Measurements from ENCODE around the gene AIFM3. TPM values are rescaled to one million over a fixed set of nuclear protein-coding genes. Genes with fewer than 3 reads are reported as not detected.

Gene AIFM3
- total and polyA plus RNA-seq, 4 donors: 0.38 to 1.1 (median 0.63) TPM

DNA sequence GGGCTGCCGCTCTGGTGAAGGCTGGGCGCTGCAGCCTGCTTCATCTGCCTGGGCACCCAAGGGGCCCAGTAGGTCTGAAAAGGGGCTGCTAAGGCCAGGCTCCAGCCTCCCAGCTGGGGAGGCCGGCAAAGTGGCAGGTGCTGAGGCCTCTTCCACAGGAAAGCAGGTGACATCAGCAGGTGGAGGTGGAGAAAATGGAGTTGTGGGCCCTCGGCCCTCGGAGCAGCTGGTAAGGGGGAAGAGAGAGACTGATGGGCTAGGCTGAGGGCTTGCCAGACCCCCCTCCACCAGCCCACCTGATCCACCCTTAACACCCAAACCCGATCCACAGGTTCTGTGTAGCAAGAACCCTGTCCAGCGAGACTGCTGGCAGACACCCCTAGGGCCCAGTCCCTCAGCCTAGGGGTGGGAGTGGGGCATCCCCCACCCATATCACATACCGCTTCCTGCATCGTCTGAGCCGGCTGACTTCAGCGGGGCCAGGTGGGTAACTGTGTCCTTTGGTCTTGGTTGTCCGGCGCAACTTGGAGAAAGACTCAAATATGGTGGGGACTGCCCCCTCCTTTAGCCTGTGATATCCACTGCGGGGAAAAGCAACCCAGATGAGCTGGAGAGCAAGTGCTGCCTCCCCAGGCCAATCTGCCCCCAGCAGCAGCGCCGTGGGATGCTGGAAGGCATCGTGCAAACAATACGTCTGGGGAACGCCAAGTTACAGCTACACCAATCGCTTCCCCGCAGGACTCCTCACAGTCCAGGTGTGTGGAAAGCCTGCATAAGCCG lies 33.3 kb downstream of the AIFM3 start:
- no peak for TF ChIP-seq RXRA (IDR thresholded peaks at IDR 0.05)
- TF ChIP-seq, protein P1, sequence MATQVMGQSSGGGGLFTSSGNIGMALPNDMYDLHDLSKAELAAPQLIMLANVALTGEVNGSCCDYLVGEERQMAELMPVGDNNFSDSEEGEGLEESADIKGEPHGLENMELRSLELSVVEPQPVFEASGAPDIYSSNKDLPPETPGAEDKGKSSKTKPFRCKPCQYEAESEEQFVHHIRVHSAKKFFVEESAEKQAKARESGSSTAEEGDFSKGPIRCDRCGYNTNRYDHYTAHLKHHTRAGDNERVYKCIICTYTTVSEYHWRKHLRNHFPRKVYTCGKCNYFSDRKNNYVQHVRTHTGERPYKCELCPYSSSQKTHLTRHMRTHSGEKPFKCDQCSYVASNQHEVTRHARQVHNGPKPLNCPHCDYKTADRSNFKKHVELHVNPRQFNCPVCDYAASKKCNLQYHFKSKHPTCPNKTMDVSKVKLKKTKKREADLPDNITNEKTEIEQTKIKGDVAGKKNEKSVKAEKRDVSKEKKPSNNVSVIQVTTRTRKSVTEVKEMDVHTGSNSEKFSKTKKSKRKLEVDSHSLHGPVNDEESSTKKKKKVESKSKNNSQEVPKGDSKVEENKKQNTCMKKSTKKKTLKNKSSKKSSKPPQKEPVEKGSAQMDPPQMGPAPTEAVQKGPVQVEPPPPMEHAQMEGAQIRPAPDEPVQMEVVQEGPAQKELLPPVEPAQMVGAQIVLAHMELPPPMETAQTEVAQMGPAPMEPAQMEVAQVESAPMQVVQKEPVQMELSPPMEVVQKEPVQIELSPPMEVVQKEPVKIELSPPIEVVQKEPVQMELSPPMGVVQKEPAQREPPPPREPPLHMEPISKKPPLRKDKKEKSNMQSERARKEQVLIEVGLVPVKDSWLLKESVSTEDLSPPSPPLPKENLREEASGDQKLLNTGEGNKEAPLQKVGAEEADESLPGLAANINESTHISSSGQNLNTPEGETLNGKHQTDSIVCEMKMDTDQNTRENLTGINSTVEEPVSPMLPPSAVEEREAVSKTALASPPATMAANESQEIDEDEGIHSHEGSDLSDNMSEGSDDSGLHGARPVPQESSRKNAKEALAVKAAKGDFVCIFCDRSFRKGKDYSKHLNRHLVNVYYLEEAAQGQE (IDR thresholded peaks at IDR 0.05): no peak
- TF ChIP-seq JUND (IDR thresholded peaks at IDR 0.05): no peak
- TF ChIP-seq GABPA (IDR thresholded peaks at IDR 0.05 in 1 of 2, conservative IDR thresholded peaks at IDR 0.05 in 1 of 2): no peak
- no peak for TF ChIP-seq FOXA1 (IDR thresholded peaks at IDR 0.05)
- no peak for TF ChIP-seq HNF4G (IDR thresholded peaks at IDR 0.05)
- no peak for TF ChIP-seq TAF1 (conservative IDR thresholded peaks at IDR 0.05)
- TF ChIP-seq, protein P2, sequence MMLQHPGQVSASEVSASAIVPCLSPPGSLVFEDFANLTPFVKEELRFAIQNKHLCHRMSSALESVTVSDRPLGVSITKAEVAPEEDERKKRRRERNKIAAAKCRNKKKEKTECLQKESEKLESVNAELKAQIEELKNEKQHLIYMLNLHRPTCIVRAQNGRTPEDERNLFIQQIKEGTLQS (IDR thresholded peaks at IDR 0.05): no peak
- TF ChIP-seq NR2F2 (IDR thresholded peaks at IDR 0.05): no peak
- TF ChIP-seq, protein P3, sequence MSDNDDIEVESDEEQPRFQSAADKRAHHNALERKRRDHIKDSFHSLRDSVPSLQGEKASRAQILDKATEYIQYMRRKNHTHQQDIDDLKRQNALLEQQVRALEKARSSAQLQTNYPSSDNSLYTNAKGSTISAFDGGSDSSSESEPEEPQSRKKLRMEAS (IDR thresholded peaks at IDR 0.05): no peak
- TF ChIP-seq YY1 (IDR thresholded peaks at IDR 0.05): no peak
- no peak for TF ChIP-seq SP1 (IDR thresholded peaks at IDR 0.05)
- TF ChIP-seq HNF4A (conservative IDR thresholded peaks at IDR 0.05): no peak
- no peak for TF ChIP-seq FOXA2 (IDR thresholded peaks at IDR 0.05)
- TF ChIP-seq, protein P4, sequence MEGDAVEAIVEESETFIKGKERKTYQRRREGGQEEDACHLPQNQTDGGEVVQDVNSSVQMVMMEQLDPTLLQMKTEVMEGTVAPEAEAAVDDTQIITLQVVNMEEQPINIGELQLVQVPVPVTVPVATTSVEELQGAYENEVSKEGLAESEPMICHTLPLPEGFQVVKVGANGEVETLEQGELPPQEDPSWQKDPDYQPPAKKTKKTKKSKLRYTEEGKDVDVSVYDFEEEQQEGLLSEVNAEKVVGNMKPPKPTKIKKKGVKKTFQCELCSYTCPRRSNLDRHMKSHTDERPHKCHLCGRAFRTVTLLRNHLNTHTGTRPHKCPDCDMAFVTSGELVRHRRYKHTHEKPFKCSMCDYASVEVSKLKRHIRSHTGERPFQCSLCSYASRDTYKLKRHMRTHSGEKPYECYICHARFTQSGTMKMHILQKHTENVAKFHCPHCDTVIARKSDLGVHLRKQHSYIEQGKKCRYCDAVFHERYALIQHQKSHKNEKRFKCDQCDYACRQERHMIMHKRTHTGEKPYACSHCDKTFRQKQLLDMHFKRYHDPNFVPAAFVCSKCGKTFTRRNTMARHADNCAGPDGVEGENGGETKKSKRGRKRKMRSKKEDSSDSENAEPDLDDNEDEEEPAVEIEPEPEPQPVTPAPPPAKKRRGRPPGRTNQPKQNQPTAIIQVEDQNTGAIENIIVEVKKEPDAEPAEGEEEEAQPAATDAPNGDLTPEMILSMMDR (IDR thresholded peaks at IDR 0.05; ENCODE audit: low read depth, low read length, missing input control): no peak
- TF ChIP-seq RAD21 (IDR thresholded peaks at IDR 0.05): no peak
- TF ChIP-seq EGR1 (IDR thresholded peaks at IDR 0.05; ENCODE audit: low read depth in 2 of 2): no peak
- TF ChIP-seq, protein P5, sequence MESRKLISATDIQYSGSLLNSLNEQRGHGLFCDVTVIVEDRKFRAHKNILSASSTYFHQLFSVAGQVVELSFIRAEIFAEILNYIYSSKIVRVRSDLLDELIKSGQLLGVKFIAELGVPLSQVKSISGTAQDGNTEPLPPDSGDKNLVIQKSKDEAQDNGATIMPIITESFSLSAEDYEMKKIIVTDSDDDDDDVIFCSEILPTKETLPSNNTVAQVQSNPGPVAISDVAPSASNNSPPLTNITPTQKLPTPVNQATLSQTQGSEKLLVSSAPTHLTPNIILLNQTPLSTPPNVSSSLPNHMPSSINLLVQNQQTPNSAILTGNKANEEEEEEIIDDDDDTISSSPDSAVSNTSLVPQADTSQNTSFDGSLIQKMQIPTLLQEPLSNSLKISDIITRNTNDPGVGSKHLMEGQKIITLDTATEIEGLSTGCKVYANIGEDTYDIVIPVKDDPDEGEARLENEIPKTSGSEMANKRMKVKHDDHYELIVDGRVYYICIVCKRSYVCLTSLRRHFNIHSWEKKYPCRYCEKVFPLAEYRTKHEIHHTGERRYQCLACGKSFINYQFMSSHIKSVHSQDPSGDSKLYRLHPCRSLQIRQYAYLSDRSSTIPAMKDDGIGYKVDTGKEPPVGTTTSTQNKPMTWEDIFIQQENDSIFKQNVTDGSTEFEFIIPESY (IDR thresholded peaks at IDR 0.05): no peak
- WGBS: 58% methylated on average over 22 of the region's 22 CpGs
- peak overlapping the region; percentile 94 to 97 for H3K9ac ChIP-seq (ENCODE audit: low read depth in 1 of 2, low read length in 2 of 2)
- no peaks in the 10 kb centered on the region for H3K27me3 ChIP-seq (ENCODE audit: control insufficient read depth in 4 of 4, insufficient read depth in 4 of 4, low read length in 3 of 4)
- H3K36me3 ChIP-seq (ENCODE audit: control insufficient read depth in 4 of 4, insufficient read depth in 3 of 4, low read depth in 1 of 4, low read length in 3 of 4): peaks cover 0 to 32% (median 2%) of the 10 kb centered on the region in 4 donors
- H3K9me3 ChIP-seq (ENCODE audit: control insufficient read depth in 4 of 4, low read length in 3 of 4): no peaks in the 10 kb centered on the region
- peak overlapping the region in 2 of 3 donors; percentile 75 to 89 for H3K4me3 ChIP-seq (ENCODE audit: low read depth in 1 of 3, low read length in 3 of 3)
- peak overlapping the region in 1 of 2 donors; percentile 91 for H3K27ac ChIP-seq (ENCODE audit: low read depth in 1 of 2, low read length in 2 of 2)
- DNase-seq (ENCODE audit: low spot score): no peak
- peaks cover 12 to 30% (median 23%) of the 10 kb centered on the region in 4 donors for H3K4me1 ChIP-seq (ENCODE audit: control insufficient read depth in 4 of 4, insufficient read depth in 4 of 4, low read length in 3 of 4)

Data from liver (tissue), 9 donors.